Tibial nerve (tissue), 4 donors: ENCODE data around the gene GPD1L. TPM values are rescaled to one million over a fixed set of nuclear protein-coding genes. Genes with fewer than 3 reads are reported as not detected.
"Not testable (repeated sequence)": the region's sequence is repeated elsewhere in the genome, so short reads cannot be mapped to it uniquely, and the experiment has no call there.

ENCODE experiments used
- DNase-seq, 2 donors: peaks; one replicate each; pipeline ENCODE4 v3.0.0-alpha.2; 2019; ENCODE audit warnings: low spot score in 2 of 2
- H3K27ac ChIP-seq, 4 donors: fragments of 200-600 bp; sonication (generic) in 3 of 4; one replicate each; pipeline ENCODE4 v1.5.1; 2017 to 2019; ENCODE audit warnings: mild to moderate bottlenecking in 1 of 4
- H3K27me3 ChIP-seq, 2 donors: fragments of 200-600 bp; sonication (generic) in 1 of 2; one replicate each; pipeline versions ENCODE4 v1.5.1 to v1.6.0; 2017 to 2019
- H3K36me3 ChIP-seq, 3 donors: fragments of 200-600 bp; sonication (generic); one replicate each; pipeline ENCODE4 v1.5.1; 2018 to 2019
- H3K4me1 ChIP-seq, 4 donors: fragments of 200-600 bp; sonication (generic) in 3 of 4; one replicate each; pipeline ENCODE4 v1.5.1; 2017 to 2019
- H3K4me3 ChIP-seq, 4 donors: fragments of 200-600 bp; sonication (generic) in 3 of 4; one replicate each; pipeline ENCODE4 v1.5.1; 2017 to 2019; ENCODE audit warnings: mild to moderate bottlenecking in 1 of 4, moderate library complexity in 1 of 4
- H3K9me3 ChIP-seq, 4 donors: fragments of 200-600 bp; sonication (generic) in 3 of 4; one replicate each; pipeline ENCODE4 v1.5.1; 2017 to 2019
- CTCF ChIP-seq, 5 experiments: fragments of 200-600 bp in 3 of 5; fragments of 450-650 bp in 2 of 5; sonication (generic) in 3 of 5; IDR thresholded peaks; one replicate each; pipeline ENCODE4 v1.5.1; 2016 to 2019; ENCODE audit warnings: antibody characterized with exemption in 5 of 5, mild to moderate bottlenecking in 3 of 5, moderate library complexity in 2 of 5
- EP300 ChIP-seq, 2 donors: sonication (generic); formaldehyde crosslinking; IDR thresholded peaks; one replicate each; pipeline ENCODE4 v1.6.1; 2017; ENCODE audit warnings: antibody characterized with exemption in 2 of 2, mild to moderate bottlenecking in 1 of 2
- POLR2A ChIP-seq, 2 donors: fragments of 450-650 bp; IDR thresholded peaks; one replicate each; pipeline ENCODE4 v1.6.1; 2017; ENCODE audit warnings: antibody characterized with exemption in 2 of 2, mild to moderate bottlenecking in 2 of 2, moderate library complexity in 2 of 2
- WGBS, 2 donors: methylation state at CpG; one replicate each; pipeline ENCODE4 v1.1.5; 2018; 5-methylcytosine and 5-hydroxymethylcytosine counted together
- total RNA-seq, 4 donors: library from RNA; depleted of rRNA; stranded (reverse); fragments of >200 nt; gene quantifications; one replicate each; pipeline ENCODE4 v1.1.0, GENCODE V29; 2016

Gene GPD1L
- total RNA-seq, 4 donors from 2014 or later, result 38.4 to 60.9 (median 46.5) TPM

- TF ChIP-seq CTCF (IDR thresholded peaks at IDR 0.05), result no peak
- TF ChIP-seq POLR2A (IDR thresholded peaks at IDR 0.05), result no peak
- no peak for TF ChIP-seq EP300 (IDR thresholded peaks at IDR 0.05)
- Histone ChIP-seq H3K27me3 (no peaks in the 10 kb centered on the region), H3K9me3 (peaks cover 0 to 23% (median 3%) of the 10 kb centered on the region in 4 donors), H3K4me3 (peak overlapping the region in 3 of 4 donors; percentile 21 to 85 (median 64)), H3K27ac (peak overlapping the region in 3 of 4 donors; percentile 44 to 77 (median 61)), H3K36me3 (no peaks in the 10 kb centered on the region), H3K4me1 (peaks cover 0 to 39% (median 30%) of the 10 kb centered on the region in 4 donors)
- DNase-seq, result no peak
- 93 to 95% methylated on average over 7 of the region's 7 CpGs for WGBS, 2 donors
Measured at GRCh38 chr3:32105291-32106131, 909 bp upstream of the GPD1L start.

- peaks cover 0 to 12% (median under 1%) of the 10 kb centered on the region in 4 donors for H3K9me3 ChIP-seq
- 2 to 6% methylated on average over 17 to 24 of the region's 36 CpGs for WGBS, 2 donors
- TF ChIP-seq CTCF (IDR thresholded peaks at IDR 0.05) (peak in 1 of 5 experiments; percentile 7), EP300 (IDR thresholded peaks at IDR 0.05) (no peak), POLR2A (IDR thresholded peaks at IDR 0.05) (no peak)
- peaks cover 0 to 41% (median 31%) of the 10 kb centered on the region in 4 donors for H3K4me1 ChIP-seq
- H3K36me3 ChIP-seq, result no peaks in the 10 kb centered on the region
- no peaks in the 10 kb centered on the region for H3K27me3 ChIP-seq
- H3K27ac ChIP-seq, result peak overlapping the region; percentile 34 to 79 (median 74)
- DNase-seq, result peak in 1 of 2 donors; percentile 27
- H3K4me3 ChIP-seq, result peak overlapping the region; percentile 64 to 85 (median 74)
Measured at GRCh38 chr3:32106929-32107362, 526 bp downstream of the GPD1L start.

DNA sequence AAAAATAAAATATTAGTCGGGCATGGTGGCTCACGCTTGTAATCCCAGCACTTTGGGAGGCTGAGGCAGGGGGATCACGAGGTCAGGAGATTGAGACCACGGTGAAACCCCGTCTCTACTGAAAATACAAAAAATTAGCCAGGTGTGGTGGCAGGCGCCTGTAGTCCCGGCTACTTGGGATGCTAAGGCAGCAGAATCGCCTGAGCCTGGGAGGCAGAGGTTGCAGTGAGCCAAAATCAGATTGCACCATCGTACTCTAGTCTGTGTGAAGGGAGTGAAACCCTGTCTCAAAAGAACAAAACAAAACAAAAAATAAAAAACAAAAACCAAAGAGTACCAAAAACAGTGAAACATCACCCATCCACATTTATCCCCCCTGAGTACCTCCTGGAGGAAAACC is 1.8 kb downstream of the GPD1L start:
- H3K9me3 ChIP-seq, H3K4me3 ChIP-seq, H3K27me3 ChIP-seq, H3K36me3 ChIP-seq, DNase-seq: not testable (repeated sequence)
- WGBS, 2 donors, result 92 to 97% methylated on average over 9 of the region's 9 CpGs
- H3K27ac ChIP-seq, result peak overlapping the region in 1 of 4 donors; percentile 77
- peaks cover 0 to 41% (median 31%) of the 10 kb centered on the region in 4 donors for H3K4me1 ChIP-seq

GRCh38 chr3:32109256-32109655 is 2.8 kb downstream of the GPD1L start:
- TF ChIP-seq POLR2A (IDR thresholded peaks at IDR 0.05) (no peak), EP300 (IDR thresholded peaks at IDR 0.05) (peak in 1 of 2 donors; percentile 87), CTCF (IDR thresholded peaks at IDR 0.05) (no peak)
- H3K27ac ChIP-seq, result peak overlapping the region in 2 of 4 donors; percentile 70 to 73
- DNase-seq, result peak; percentile 82 to 85
- no peaks in the 10 kb centered on the region for H3K27me3 ChIP-seq
- no peaks in the 10 kb centered on the region for H3K9me3 ChIP-seq
- peaks cover 0 to 41% (median 31%) of the 10 kb centered on the region in 4 donors for H3K4me1 ChIP-seq
- H3K36me3 ChIP-seq, result no peaks in the 10 kb centered on the region
- no peak overlapping the region for H3K4me3 ChIP-seq
- WGBS, 2 donors, result 3 to 4% methylated on average over 2 of the region's 2 CpGs

DNA sequence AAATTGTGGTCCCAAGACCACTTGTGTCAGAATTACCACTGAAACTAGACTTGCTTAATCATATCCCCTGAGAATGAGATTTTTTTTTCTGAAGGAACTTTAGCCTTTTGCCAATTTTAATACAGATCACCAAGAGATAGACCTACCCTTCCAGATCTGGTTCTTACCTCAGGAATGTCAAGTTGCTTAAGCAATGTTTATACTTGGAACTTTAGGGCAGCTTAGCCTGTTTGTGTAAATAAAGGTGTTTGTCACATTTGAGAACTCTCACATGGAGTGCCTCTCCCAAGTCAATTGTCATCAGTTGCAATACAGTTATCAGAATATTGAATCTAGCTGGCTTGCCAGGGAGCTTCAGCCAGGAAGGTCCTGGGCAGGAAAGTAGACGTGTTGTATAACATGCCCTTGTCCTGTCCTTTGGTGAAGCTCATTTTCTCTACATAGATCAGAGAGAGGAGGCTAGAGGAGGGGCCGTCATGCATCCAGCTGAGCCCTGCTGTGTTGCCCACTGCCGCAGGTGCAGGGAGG is 3.9 kb downstream of the GPD1L start:
- no peak overlapping the region for H3K4me3 ChIP-seq
- TF ChIP-seq EP300 (IDR thresholded peaks at IDR 0.05) (no peak), CTCF (IDR thresholded peaks at IDR 0.05) (no peak), POLR2A (IDR thresholded peaks at IDR 0.05) (no peak)
- 77 to 81% methylated on average over 3 of the region's 3 CpGs for WGBS, 2 donors

More for the DNA sequence above, 3.9 kb downstream of the GPD1L start:
- Histone ChIP-seq H3K9me3 (no peaks in the 10 kb centered on the region), H3K27me3 (no peaks in the 10 kb centered on the region), H3K36me3 (no peaks in the 10 kb centered on the region), H3K27ac (peak overlapping the region in 2 of 4 donors; percentile 70 to 73), H3K4me1 (peaks cover 0 to 41% (median 31%) of the 10 kb centered on the region in 4 donors)
- no peak for DNase-seq
